ENCODE measurements around the gene PDXK. TPM values are rescaled to one million over a fixed set of nuclear protein-coding genes. Genes with fewer than 3 reads are reported as not detected.

The PDXK gene
- total and polyA plus RNA-seq, 2 of the 13 experiments (the other 11 are each of a cell fraction or from before 2014, with no cell fraction given): 114 to 184 TPM

- TF ChIP-seq CSRNP2 (CRISPR knock-in tag; conservative IDR thresholded peaks at IDR 0.05; ENCODE audit: low read depth) (no peak), STAG1 (CRISPR knock-in tag; IDR thresholded peaks at IDR 0.05) (peak; percentile 28), ZFYVE20 (CRISPR knock-in tag; IDR thresholded peaks at IDR 0.05; ENCODE audit: borderline replicate concordance, low read depth) (no peak), ZFP82 (CRISPR knock-in tag; IDR thresholded peaks at IDR 0.05; ENCODE audit: borderline replicate concordance) (peak; percentile 89; the same call in 1 of the 2 replicates), ZFP62 (CRISPR knock-in tag; IDR thresholded peaks at IDR 0.05) (no peak), ZMYM4 (CRISPR knock-in tag; IDR thresholded peaks at IDR 0.05) (peak; percentile 47; the same call in 1 of the 2 replicates), IRF9 (CRISPR knock-in tag; IDR thresholded peaks at IDR 0.05; ENCODE audit: borderline replicate concordance) (peak; percentile 48; the same call in 1 of the 2 replicates), MZF1 (CRISPR knock-in tag; IDR thresholded peaks at IDR 0.05; ENCODE audit: borderline replicate concordance) (no peak), ZNF598 (CRISPR knock-in tag; IDR thresholded peaks at IDR 0.05; ENCODE audit: borderline replicate concordance) (0 out of 2 replicates have a peak, but pooled peaks have one; percentile 23), FOXP4 (CRISPR knock-in tag; IDR thresholded peaks at IDR 0.05) (no peak), RFXAP (CRISPR knock-in tag; IDR thresholded peaks at IDR 0.05; ENCODE audit: borderline replicate concordance) (no peak), SIN3A (IDR thresholded peaks at IDR 0.05; ENCODE audit: borderline replicate concordance, low read depth, low read length) (0 out of 2 replicates have a peak, but pooled peaks have one; percentile 27), ZSCAN9 (CRISPR knock-in tag; IDR thresholded peaks at IDR 0.05; ENCODE audit: borderline replicate concordance) (no peak), ZNF746 (CRISPR knock-in tag; IDR thresholded peaks at IDR 0.05) (no peak), ZNF431 (CRISPR knock-in tag; IDR thresholded peaks at IDR 0.05; ENCODE audit: borderline replicate concordance, low read depth) (0 out of 2 replicates have a peak, but pooled peaks have one; percentile 35), ELF4 (CRISPR knock-in tag; IDR thresholded peaks at IDR 0.05; ENCODE audit: borderline replicate concordance) (no peak)
- TF ChIP-seq, protein P1, sequence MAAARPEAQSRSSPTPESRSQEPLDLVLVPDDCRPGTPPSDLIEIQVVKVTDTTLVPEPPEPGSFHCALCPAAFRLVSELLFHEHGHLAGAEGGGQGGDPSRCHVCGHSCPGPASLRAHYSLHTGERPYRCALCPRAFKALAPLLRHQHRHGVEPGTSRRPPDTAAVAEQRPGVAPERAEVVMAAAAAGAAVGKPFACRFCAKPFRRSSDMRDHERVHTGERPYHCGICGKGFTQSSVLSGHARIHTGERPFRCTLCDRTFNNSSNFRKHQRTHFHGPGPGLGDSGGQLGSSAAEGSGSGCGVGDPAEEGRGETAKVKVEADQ (CRISPR knock-in tag; IDR thresholded peaks at IDR 0.05; ENCODE audit: borderline replicate concordance): peak; percentile 55; the same call in 1 of the 2 replicates
- TF ChIP-seq, protein P2, sequence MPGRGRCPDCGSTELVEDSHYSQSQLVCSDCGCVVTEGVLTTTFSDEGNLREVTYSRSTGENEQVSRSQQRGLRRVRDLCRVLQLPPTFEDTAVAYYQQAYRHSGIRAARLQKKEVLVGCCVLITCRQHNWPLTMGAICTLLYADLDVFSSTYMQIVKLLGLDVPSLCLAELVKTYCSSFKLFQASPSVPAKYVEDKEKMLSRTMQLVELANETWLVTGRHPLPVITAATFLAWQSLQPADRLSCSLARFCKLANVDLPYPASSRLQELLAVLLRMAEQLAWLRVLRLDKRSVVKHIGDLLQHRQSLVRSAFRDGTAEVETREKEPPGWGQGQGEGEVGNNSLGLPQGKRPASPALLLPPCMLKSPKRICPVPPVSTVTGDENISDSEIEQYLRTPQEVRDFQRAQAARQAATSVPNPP (CRISPR knock-in tag; IDR thresholded peaks at IDR 0.05): no peak
Observed at GRCh38 chr21:43718872-43719747, at the start of gene PDXK (continued).

All from HepG2 (cell line).